GM12878 (cell line): Measurements from ENCODE around the gene GMCL1. TPM values are rescaled to one million over a fixed set of nuclear protein-coding genes. Genes with fewer than 3 reads are reported as not detected.
"Not testable (repeated sequence)": the region's sequence is repeated elsewhere in the genome, so short reads cannot be mapped to it uniquely, and the experiment has no call there.

ENCODE experiments used
- ATAC-seq: fragments of 200-7000 bp; cut with Tn5 transposase; 3 replicates; pipeline ENCODE4 v1.9.1; 2020; ENCODE audit warnings: mild to moderate bottlenecking, moderate library complexity
- BruUV-seq: library from RNA; stranded (reverse); fragments of 400-500 nt; replicated peaks from 2 replicates; lab custom pipeline; 2021; lab: Mats Ljungman, UMichigan
- CTCF ChIA-PET: fragments of 300-600 bp; sonication (Branson Sonifier 250); formaldehyde crosslinking; extraction: SDS; loops from one replicate; lab custom pipeline; 2021; ENCODE audit warnings: inconsistent platforms; lab: Yijun Ruan, JAX
- POLR2A ChIA-PET: fragments of 350-600 bp; formaldehyde crosslinking; extraction: SDS; loops from one replicate; lab custom pipeline; 2021; ENCODE audit warnings: inconsistent platforms; lab: Charles Lee
- RAD21 ChIA-PET: fragments of 300-600 bp; sonication (Branson Sonifier 250); formaldehyde crosslinking; loops from one replicate; lab custom pipeline; 2023; ENCODE audit warnings: antibody characterized with exemption; ENCODE audit not compliant: unreplicated experiment; lab: Charles Lee
- SMC1A ChIA-PET: fragments of 300-600 bp; sonication (Branson Sonifier 250); formaldehyde crosslinking; loops from one replicate; lab custom pipeline; 2023; ENCODE audit not compliant: unreplicated experiment, uncharacterized antibody; lab: Charles Lee
- DNase-seq: peaks from one replicate; pipeline ENCODE4 v3.0.0-alpha.2; 2011; ENCODE audit warnings: low read depth, low spot score
- FAIRE-seq: peaks from 3 replicates; lab custom pipeline; 2011; peaks lifted over from hg19 to GRCh38; lab: Jason Lieb, UNC
- H2AFZ ChIP-seq: 2 replicates; pipeline ENCODE4 v1.6.0; 2011; ENCODE audit warnings: low read depth, low read length, control low read depth; ENCODE audit not compliant: control insufficient read depth
- H3K27ac ChIP-seq: 2 replicates; pipeline ENCODE4 v1.5.1; 2011; ENCODE audit warnings: control low read depth; ENCODE audit not compliant: control insufficient read depth, insufficient read depth
- H3K27me3 ChIP-seq, 2 experiments: replicated peaks in 1 of 2; 2 replicates each; pipeline versions ENCODE4 v1.6.0 to v1.6.1; 2011; ENCODE audit warnings: low read length in 1 of 2; ENCODE audit not compliant: control insufficient read depth in 2 of 2, insufficient read depth in 2 of 2
- H3K36me3 ChIP-seq, 2 experiments: 2 replicates each; pipeline ENCODE4 v1.5.1; 2011; ENCODE audit warnings: low read length in 1 of 2; ENCODE audit not compliant: control insufficient read depth in 2 of 2, insufficient read depth in 2 of 2
- H3K4me1 ChIP-seq: 2 replicates; pipeline ENCODE4 v1.6.1; 2011; ENCODE audit warnings: mild to moderate bottlenecking, low read length, moderate library complexity, mixed read lengths; ENCODE audit not compliant: control insufficient read depth, insufficient read depth
- H3K4me2 ChIP-seq: 2 replicates; pipeline ENCODE4 v1.6.0; 2011; ENCODE audit warnings: control low read depth; ENCODE audit not compliant: control insufficient read depth, insufficient read depth
- H3K4me3 ChIP-seq: fragments of 200-600 bp; sonication (generic); 2 replicates; pipeline ENCODE4 v1.5.1; 2016
- H3K79me2 ChIP-seq: 2 replicates; pipeline ENCODE4 v1.6.0; 2011; ENCODE audit warnings: low read length; ENCODE audit not compliant: control insufficient read depth, insufficient read depth
- H3K9ac ChIP-seq: 2 replicates; pipeline ENCODE4 v1.8.0; 2011; ENCODE audit warnings: low read length, control low read depth, mixed read lengths; ENCODE audit not compliant: control insufficient read depth, insufficient read depth
- H3K9me3 ChIP-seq: replicated peaks from 3 replicates; pipeline ENCODE4 v1.5.1; 2011; ENCODE audit warnings: mild to moderate bottlenecking, low read length; ENCODE audit not compliant: control insufficient read depth, insufficient read depth
- H4K20me1 ChIP-seq: 2 replicates; pipeline ENCODE4 v1.6.0; 2011; ENCODE audit not compliant: control insufficient read depth, insufficient read depth
- MLLT1 ChIP-seq: fragments of 450-650 bp; IDR thresholded peaks from 2 replicates; pipeline ENCODE4 v1.6.1; 2016; ENCODE audit warnings: mild to moderate bottlenecking
- PKNOX1 ChIP-seq: fragments of 450-650 bp; IDR thresholded peaks from 2 replicates; pipeline ENCODE4 v1.6.1; 2016; ENCODE audit warnings: mild to moderate bottlenecking
- ZBTB40 ChIP-seq: fragments of 450-650 bp; IDR thresholded peaks from 2 replicates; pipeline ENCODE4 v1.6.1; 2016; ENCODE audit warnings: mild to moderate bottlenecking, moderate library complexity, borderline replicate concordance
- WGBS: methylation state at CpG from one replicate; pipeline ENCODE4 v1.1.6; 2016; ENCODE audit warnings: low lambda C conversion rate; ENCODE audit not compliant: insufficient replicate concordance, insufficient coverage; ENCODE audit errors: missing lambda C conversion rate; 5-methylcytosine and 5-hydroxymethylcytosine counted together
- in situ Hi-C: fragments of 300-500 bp; cut with MboI; formaldehyde crosslinking; loops from 9 replicates; pipeline ENCODE4 v1.14.3; 2018; ENCODE audit warnings: mixed read lengths
- intact Hi-C: fragments of 100-400 bp; cut with micrococcal nuclease; formaldehyde crosslinking; loops from one replicate; pipeline ENCODE4 v1.14.2; 2022; ENCODE audit not compliant: unreplicated experiment
- polyA plus RNA-seq, 11 experiments: library from polyadenylated mRNA; depleted of rRNA in 4 of 11; unstranded in 6 of 11; stranded (reverse) in 5 of 11; fragments of >200 nt; fragmentation: Nextera tagmentation in 4 of 11; fragmentation: Illumina TruSeq in 1 of 11; extraction: Ambion mirVana in 4 of 11; extraction: Trizol in 1 of 11; gene quantifications; 1 replicate in 1 of 11; 2 replicates in 10 of 11; pipeline versions ENCODE4 v1.2.1 to v1.2.3, GENCODE V29; 2011 to 2016; ENCODE audit warnings: inconsistent platforms in 2 of 11, missing spikeins in 2 of 11, low read depth in 1 of 11
- total RNA-seq, 4 experiments: library from RNA; depleted of rRNA in 3 of 4; stranded (reverse); fragments of >200 nt in 3 of 4; fragmentation: Illumina TruSeq in 1 of 4; extraction: Trizol in 1 of 4; gene quantifications; 2 replicates each; pipeline versions ENCODE4 v1.2.1 to v1.2.3, GENCODE V29; 2013 to 2021

Gene GMCL1
- total and polyA plus RNA-seq, 10 of the 15 experiments (the other 5 are each of a cell fraction or from before 2014, with no cell fraction given): 3.7 to 21.4 (median 12.3) TPM

GRCh38 chr2:69830906-69831241, 1.4 kb downstream of the GMCL1 start:
- TF ChIP-seq ZBTB40 (peak; percentile 48; the same call in 1 of the 2 replicates), PKNOX1 (peak; percentile 50; the same call in 1 of the 2 replicates), MLLT1 (peak; percentile 98)
- H3K4me2 ChIP-seq: peak overlapping the region; percentile 77
- POLR2A ChIA-PET: interaction anchor here (0.5 to 1.0 kb wide), 3 partner anchors 26 to 98 kb away, joined by 3 to 4 read pairs (median 4); no protein-coding TSS in a partner anchor
- H3K27me3 ChIP-seq, DNase-seq, BruUV-seq, H2AFZ ChIP-seq, FAIRE-seq, H3K27ac ChIP-seq, H3K36me3 ChIP-seq, H3K9me3 ChIP-seq, H3K4me1 ChIP-seq, H4K20me1 ChIP-seq, ATAC-seq, in situ Hi-C loops: not testable (repeated sequence)
- peaks cover 58% of the 10 kb centered on the region for H3K79me2 ChIP-seq
- 74% methylated on average over 13 of the region's 13 CpGs for WGBS
- SMC1A ChIA-PET: interaction anchor here (0.6 to 1.6 kb wide), 4 partner anchors 11 to 360 kb away, joined by 3 to 5 read pairs (median 4); partner anchors contain the start of gene C2orf42
- RAD21 ChIA-PET: interaction anchor here (1.3 to 1.4 kb wide), 2 partner anchors 64 to 106 kb away, joined by 3 to 11 read pairs; no protein-coding TSS in a partner anchor
- intact Hi-C loops: loop anchor here (5.0 kb wide), 1 partner anchor 109 kb away; no protein-coding TSS in a partner anchor
- H3K4me3 ChIP-seq: peak overlapping the region; percentile 87
- CTCF ChIA-PET: interaction anchor here (1.6 kb wide), 1 partner anchor 106 kb away, joined by 8 read pairs; no protein-coding TSS in a partner anchor
- H3K9ac ChIP-seq: peak overlapping the region; percentile 42
